SK-N-SH (cell line): ENCODE data around the gene TLR7. TPM values are rescaled to one million over a fixed set of nuclear protein-coding genes. Genes with fewer than 3 reads are reported as not detected.

ENCODE experiments used
- CTCF ChIA-PET: fragments of 300-600, 350-600 bp; formaldehyde crosslinking; extraction: SDS; loops from one replicate; lab custom pipeline; 2021; lab: Yijun Ruan, JAX
- POLR2A ChIA-PET: fragments of 350-600 bp; sonication (Branson Sonifier 250); formaldehyde crosslinking; extraction: SDS; loops from one replicate; lab custom pipeline; 2020; ENCODE audit warnings: antibody characterized with exemption, inconsistent platforms; lab: Yijun Ruan, JAX
- DNase-seq: peaks from one replicate; pipeline ENCODE4 v3.0.0; 2012
- H2AFZ ChIP-seq: fragments of 200-600 bp; sonication (generic); 2 replicates; pipeline ENCODE4 v1.8.1; 2016; ENCODE audit warnings: antibody characterized with exemption, mild to moderate bottlenecking, low read depth
- H3F3A ChIP-seq: fragments of 200-600 bp; sonication (generic); replicated peaks from 2 replicates; pipeline ENCODE3; 2016; ENCODE audit warnings: antibody characterized with exemption, mild to moderate bottlenecking; ENCODE audit not compliant: insufficient read depth
- H3K27ac ChIP-seq, 2 experiments: fragments of 200-500 bp in 1 of 2; fragments of 200-600 bp in 1 of 2; sonication (Bioruptor generic) in 1 of 2; sonication (generic), shearing (Covaris generic) in 1 of 2; 2 replicates each; pipeline versions ENCODE4 v1.5.1 to v1.6.1; 2014 to 2016; ENCODE audit warnings: low read depth in 2 of 2, inconsistent platforms in 1 of 2, low read length in 1 of 2, mild to moderate bottlenecking in 1 of 2, mixed read lengths in 1 of 2
- H3K27me3 ChIP-seq: fragments of 200-600 bp; sonication (generic), shearing (Covaris generic); 2 replicates; pipeline ENCODE4 v1.6.1; 2016; ENCODE audit warnings: mixed run types; ENCODE audit not compliant: insufficient read depth
- H3K36me3 ChIP-seq, 2 experiments: fragments of 200-500 bp in 1 of 2; fragments of 200-600 bp in 1 of 2; sonication (Bioruptor generic) in 1 of 2; sonication (generic) in 1 of 2; replicated peaks in 1 of 2; 2 replicates each; pipeline versions ENCODE3 to v1.5.1; 2014 to 2016; ENCODE audit warnings: low read length in 1 of 2, mild to moderate bottlenecking in 1 of 2; ENCODE audit not compliant: insufficient read depth in 2 of 2, control insufficient read depth in 1 of 2
- H3K4me1 ChIP-seq, 2 experiments: fragments of 200-500 bp in 1 of 2; fragments of 200-600 bp in 1 of 2; sonication (Bioruptor generic) in 1 of 2; sonication (generic), shearing (Covaris generic) in 1 of 2; 2 replicates each; pipeline versions ENCODE4 v1.5.1 to v1.6.1; 2014 to 2016; ENCODE audit warnings: low read depth in 1 of 2, low read length in 1 of 2, mixed run types in 1 of 2; ENCODE audit not compliant: insufficient read depth in 2 of 2, control insufficient read depth in 1 of 2
- H3K4me2 ChIP-seq: fragments of 200-600 bp; sonication (generic), shearing (Covaris generic); 2 replicates; pipeline ENCODE4 v1.6.1; 2017; ENCODE audit warnings: mixed run types
- H3K4me3 ChIP-seq, 2 experiments: fragments of 200-500 bp in 1 of 2; fragments of 200-600 bp in 1 of 2; sonication (Bioruptor generic) in 1 of 2; sonication (generic), shearing (Covaris generic) in 1 of 2; 2 replicates each; pipeline versions ENCODE4 v1.5.1 to v1.8.1; 2014 to 2016; ENCODE audit warnings: low read depth in 2 of 2, inconsistent platforms in 1 of 2, low read length in 1 of 2, mild to moderate bottlenecking in 1 of 2, mixed read lengths in 1 of 2, moderate library complexity in 1 of 2
- H3K79me2 ChIP-seq: fragments of 200-600 bp; sonication (generic); 2 replicates; pipeline ENCODE4 v1.8.1; 2017; ENCODE audit warnings: mild to moderate bottlenecking; ENCODE audit not compliant: insufficient read depth
- H3K9ac ChIP-seq: fragments of 200-600 bp; sonication (generic); 2 replicates; pipeline ENCODE4 v1.6.1; 2017; ENCODE audit warnings: mixed run types
- H3K9me2 ChIP-seq: fragments of 200-600 bp; sonication (generic); 2 replicates; pipeline ENCODE4 v1.6.1; 2017; ENCODE audit warnings: mixed run types
- H3K9me3 ChIP-seq: fragments of 200-600 bp; sonication (generic); 2 replicates; pipeline ENCODE4 v1.6.1; 2017; ENCODE audit warnings: mixed run types, mild to moderate bottlenecking, moderate library complexity
- H4K20me1 ChIP-seq: fragments of 200-600 bp; sonication (generic); 2 replicates; pipeline ENCODE4 v1.6.1; 2017; ENCODE audit warnings: mild to moderate bottlenecking, mixed run types; ENCODE audit not compliant: insufficient read depth
- CHD2 ChIP-seq: fragments of 150-350 bp; IDR thresholded peaks from 2 replicates; pipeline ENCODE4 v1.6.1; 2018; ENCODE audit warnings: low read length; ENCODE audit not compliant: partially characterized antibody
- FOSL2 ChIP-seq: IDR thresholded peaks from 2 replicates; pipeline ENCODE4 v1.4.0; 2012; ENCODE audit warnings: low read depth, mild to moderate bottlenecking, moderate library complexity, borderline replicate concordance
- FOXJ3 ChIP-seq: sonication (generic); formaldehyde crosslinking; IDR thresholded peaks from 2 replicates; pipeline ENCODE4 v1.5.1; 2020; ENCODE audit warnings: mild to moderate bottlenecking, missing genetic modification reagents
- FOXM1 ChIP-seq: IDR thresholded peaks from 2 replicates; pipeline ENCODE4 v1.4.0; 2012; ENCODE audit warnings: low read depth, mild to moderate bottlenecking
- IRF3 ChIP-seq: fragments of 150-350 bp; IDR thresholded peaks from 2 replicates; pipeline ENCODE4 v1.6.1; 2016; ENCODE audit warnings: mild to moderate bottlenecking, low read depth, low read length
- MAX ChIP-seq: IDR thresholded peaks from 2 replicates; pipeline ENCODE4 v1.4.0; 2012; ENCODE audit warnings: low read depth
- PBX3 ChIP-seq: IDR thresholded peaks from 2 replicates; pipeline ENCODE4; 2012
- RAD21 ChIP-seq: IDR thresholded peaks from 2 replicates; pipeline ENCODE4 v1.6.1; 2012; ENCODE audit warnings: mild to moderate bottlenecking, low read length
- RCOR1 ChIP-seq: fragments of 150-350 bp; IDR thresholded peaks from 2 replicates; pipeline ENCODE4 v1.6.1; 2017; ENCODE audit warnings: antibody characterized with exemption, low read length
- REST ChIP-seq: IDR thresholded peaks from 2 replicates; pipeline ENCODE4 v1.6.1; 2012; ENCODE audit warnings: mild to moderate bottlenecking, low read depth, low read length, moderate library complexity
- RXRA ChIP-seq: IDR thresholded peaks from 2 replicates; pipeline ENCODE4 v1.4.0; 2012; ENCODE audit warnings: low read depth, mild to moderate bottlenecking, borderline replicate concordance
- SIN3A ChIP-seq: IDR thresholded peaks from 2 replicates; pipeline ENCODE4 v1.6.1; 2012; ENCODE audit warnings: low read depth, mild to moderate bottlenecking, low read length, moderate library complexity, borderline replicate concordance
- TCF12 ChIP-seq: IDR thresholded peaks from 2 replicates; pipeline ENCODE4 v1.4.0; 2012
- YY1 ChIP-seq: IDR thresholded peaks from 2 replicates; pipeline ENCODE4 v1.4.0; 2012; ENCODE audit warnings: low read depth, mild to moderate bottlenecking
- WGBS: methylation state at CpG from one replicate; pipeline ENCODE4 v1.1.6; 2017; ENCODE audit warnings: low lambda C conversion rate; 5-methylcytosine and 5-hydroxymethylcytosine counted together
- polyA plus RNA-seq, 3 experiments: library from polyadenylated mRNA; depleted of rRNA; stranded (reverse); fragments of >200 nt; gene quantifications; 2 replicates each; pipeline ENCODE4 v1.2.3, GENCODE V29; 2012

TLR7 gene
- polyA plus RNA-seq, 1 of the 3 experiments (the other 2 are of a cell fraction), result not detected

- TF ChIP-seq MAX, result no peak
Observed at GRCh38 chrX:12887141-12887540, 20.3 kb downstream of the TLR7 start (continued).

- Histone ChIP-seq H4K20me1 (no peaks in the 10 kb centered on the region), H3K9ac (no peak overlapping the region), H2AFZ (no peak overlapping the region), H3K4me3 (no peak overlapping the region), H3K27ac (no peak overlapping the region), H3K9me3 (no peaks in the 10 kb centered on the region), H3K4me1 (no peaks in the 10 kb centered on the region), H3K27me3 (peaks cover 21% of the 10 kb centered on the region; the same call in 1 of the 2 replicates), H3K36me3 (no peaks in the 10 kb centered on the region), H3K4me2 (no peak overlapping the region), H3K79me2 (no peaks in the 10 kb centered on the region), H3K9me2 (no peaks in the 10 kb centered on the region; the same call in 1 of the 2 replicates), H3F3A (no peaks in the 10 kb centered on the region)
- DNase-seq, result no peak
- POLR2A ChIA-PET, result no interaction called here
- WGBS, result 21% methylated on average over 3 of the region's 3 CpGs
- no peak for TF ChIP-seq FOXJ3
- TF ChIP-seq RAD21, result no peak
- TF ChIP-seq TCF12, result no peak
- TF ChIP-seq SIN3A, result no peak
- no peak for TF ChIP-seq IRF3
- TF ChIP-seq REST, result no peak
- no peak for TF ChIP-seq FOXM1
- no peak for TF ChIP-seq PBX3
- no peak for TF ChIP-seq FOSL2
- TF ChIP-seq RCOR1, result no peak
- TF ChIP-seq YY1, result no peak
- TF ChIP-seq CHD2, result no peak
- TF ChIP-seq RXRA, result no peak
- CTCF ChIA-PET, result no interaction called here
Observed at GRCh38 chrX:12887767-12888166, 20.9 kb downstream of the TLR7 start.
